Ishikawa (cell line): ENCODE results near the gene RPL36.

ENCODE experiments used
- CEBPB ChIP-seq: IDR thresholded peaks from 2 replicates; pipeline ENCODE4 v1.6.1; 2012
- CREB1 ChIP-seq: IDR thresholded peaks from 2 replicates; pipeline ENCODE4 v1.6.1; 2012; ENCODE audit warnings: low read depth
- EGR1 ChIP-seq: IDR thresholded peaks from 2 replicates; pipeline ENCODE4 v1.6.1; 2012
- EP300 ChIP-seq: IDR thresholded peaks from 2 replicates; pipeline ENCODE4 v1.6.1; 2012; ENCODE audit warnings: borderline replicate concordance
- FOXM1 ChIP-seq: IDR thresholded peaks from 2 replicates; pipeline ENCODE4 v1.6.1; 2012; ENCODE audit warnings: low read depth, borderline replicate concordance
- MAX ChIP-seq: IDR thresholded peaks from 2 replicates; pipeline ENCODE4 v1.6.1; 2012
- NFIC ChIP-seq: IDR thresholded peaks from 2 replicates; pipeline ENCODE4 v1.6.1; 2012
- RAD21 ChIP-seq: IDR thresholded peaks from 2 replicates; pipeline ENCODE4 v1.6.1; 2012; ENCODE audit warnings: low read depth
- REST ChIP-seq: IDR thresholded peaks from 2 replicates; pipeline ENCODE4 v1.6.1; 2012; ENCODE audit warnings: low read depth, mild to moderate bottlenecking
- TAF1 ChIP-seq: IDR thresholded peaks from 2 replicates; pipeline ENCODE4 v1.6.1; 2012; ENCODE audit warnings: low read depth, mild to moderate bottlenecking
- TCF12 ChIP-seq: IDR thresholded peaks from 2 replicates; pipeline ENCODE4 v1.6.1; 2012; ENCODE audit warnings: low read depth
- TEAD4 ChIP-seq: IDR thresholded peaks from 2 replicates; pipeline ENCODE4 v1.6.1; 2012
- YY1 ChIP-seq: IDR thresholded peaks from 2 replicates; pipeline ENCODE4 v1.6.1; 2012; ENCODE audit warnings: low read depth
- ZBTB7A ChIP-seq: IDR thresholded peaks from 2 replicates; pipeline ENCODE4 v1.6.1; 2012; ENCODE audit warnings: low read depth
- TF ChIP-seq, protein P1 (sequence below): IDR thresholded peaks from 2 replicates; pipeline ENCODE4 v1.6.1; 2012

Gene RPL36

GRCh38 chr19:5664515-5664914 is 25.6 kb upstream of the RPL36 start:
- TF ChIP-seq CEBPB (no peak), RAD21 (no peak), TAF1 (no peak), FOXM1 (no peak), NFIC (no peak), CREB1 (no peak), REST (no peak), TEAD4 (no peak), ZBTB7A (no peak), EP300 (no peak), YY1 (no peak)
- TF ChIP-seq, protein P1, sequence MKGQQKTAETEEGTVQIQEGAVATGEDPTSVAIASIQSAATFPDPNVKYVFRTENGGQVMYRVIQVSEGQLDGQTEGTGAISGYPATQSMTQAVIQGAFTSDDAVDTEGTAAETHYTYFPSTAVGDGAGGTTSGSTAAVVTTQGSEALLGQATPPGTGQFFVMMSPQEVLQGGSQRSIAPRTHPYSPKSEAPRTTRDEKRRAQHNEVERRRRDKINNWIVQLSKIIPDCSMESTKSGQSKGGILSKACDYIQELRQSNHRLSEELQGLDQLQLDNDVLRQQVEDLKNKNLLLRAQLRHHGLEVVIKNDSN, result no peak

- TF ChIP-seq EGR1 (no peak), RAD21 (no peak), CEBPB (no peak)
- TF ChIP-seq, protein P1, result no peak
Measured at GRCh38 chr19:5665781-5666513, 24.1 kb upstream of the RPL36 start.

DNA sequence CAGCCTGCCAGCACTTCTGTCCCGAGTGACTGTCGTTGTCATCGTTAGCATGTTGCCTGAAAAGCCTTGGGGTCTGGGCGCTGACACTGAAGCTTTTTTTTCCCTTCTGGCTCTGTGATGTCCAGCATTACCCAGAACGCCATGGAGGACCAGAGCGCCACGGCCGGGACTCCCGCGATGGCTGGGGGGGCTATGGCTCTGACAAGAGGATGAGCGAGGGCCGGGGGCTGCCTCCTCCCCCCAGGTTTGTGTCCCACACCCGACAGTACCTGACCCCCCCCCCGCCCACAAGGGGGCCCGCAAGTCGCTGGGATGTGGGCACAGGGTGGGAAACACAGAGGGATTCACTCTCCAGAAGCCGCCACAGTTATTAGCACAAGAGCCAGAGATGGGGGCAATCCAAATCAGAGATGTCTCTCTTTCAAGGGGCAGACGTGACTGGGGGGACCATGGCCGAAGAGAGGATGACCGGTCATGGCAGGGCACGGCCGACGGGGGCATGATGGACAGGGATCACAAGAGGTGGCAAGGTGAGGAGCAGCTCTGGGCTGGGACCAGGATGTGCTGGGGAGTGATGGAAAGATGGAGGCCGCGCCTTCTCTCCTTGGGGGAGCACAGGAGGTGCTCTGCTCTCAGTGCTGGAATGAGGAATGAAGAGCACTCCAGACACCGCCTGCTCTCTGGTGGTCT is 23.0 kb upstream of the RPL36 start:
- TF ChIP-seq FOXM1 (no peak), NFIC (no peak), TAF1 (no peak), TEAD4 (no peak)
- TF ChIP-seq, protein P1, result no peak

DNA sequence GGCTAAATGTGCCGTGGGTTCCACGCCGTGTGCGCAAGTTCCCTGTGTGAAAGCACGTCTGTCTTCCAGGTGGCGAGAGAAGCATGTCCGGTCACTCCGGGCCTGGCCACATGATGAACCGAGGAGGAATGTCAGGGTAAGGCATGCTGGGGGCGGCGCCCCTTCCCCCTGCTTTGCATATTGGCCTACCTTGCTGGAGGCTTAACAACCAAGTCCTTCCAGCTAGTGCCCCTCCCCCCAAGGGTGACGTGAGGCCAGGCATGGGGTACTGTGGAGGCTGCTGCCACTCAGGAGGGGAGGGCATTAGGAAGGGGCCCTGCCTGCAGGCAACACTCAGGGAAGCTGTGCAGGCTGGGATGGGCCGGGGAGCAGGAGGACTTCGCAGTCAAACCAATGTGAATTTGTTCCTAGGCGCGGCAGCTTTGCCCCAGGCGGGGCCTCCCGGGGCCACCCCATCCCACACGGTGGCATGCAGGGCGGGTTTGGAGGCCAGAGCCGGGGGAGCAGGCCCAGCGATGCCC is 22.3 kb upstream of the RPL36 start:
- TF ChIP-seq NFIC (no peak), RAD21 (no peak), MAX (no peak), TEAD4 (no peak), CEBPB (no peak), EGR1 (no peak), TAF1 (no peak), YY1 (no peak), CREB1 (no peak), REST (no peak)
- TF ChIP-seq, protein P1, result no peak

GRCh38 chr19:5669212-5669611 is 20.9 kb upstream of the RPL36 start:
- TF ChIP-seq ZBTB7A, result no peak
- no peak for TF ChIP-seq TEAD4
- no peak for TF ChIP-seq EGR1
- TF ChIP-seq MAX, result no peak
- TF ChIP-seq CEBPB, result no peak
- no peak for TF ChIP-seq EP300
- no peak for TF ChIP-seq FOXM1
- TF ChIP-seq, protein P1, result no peak
- no peak for TF ChIP-seq RAD21
- TF ChIP-seq TAF1, result no peak
- TF ChIP-seq CREB1, result no peak
- no peak for TF ChIP-seq TCF12
